Activated CD8-positive, alpha-beta T cell treated with anti-CD3 and anti-CD28 coated beads, Interleukin-2, amount 10 ng/mL, durations not matched to agents 7 days and 5 days (primary cell): ENCODE measurements around the gene AHRR. TPM values are rescaled to one million over a fixed set of nuclear protein-coding genes. Genes with fewer than 3 reads are reported as not detected.

Experiments
- ATAC-seq: fragments of 150-1000 bp; cut with Tn5 transposase; one replicate; pipeline ENCODE4 v1.10.0; 2021; ENCODE audit warnings: moderate library complexity
- CTCF ChIA-PET: fragments of 350-600 bp; sonication (Branson Sonifier 250); formaldehyde crosslinking; loops from one replicate; lab custom pipeline; 2021; ENCODE audit warnings: antibody characterized with exemption; lab: Charles Lee
- POLR2A ChIA-PET: fragments of 350-600 bp; sonication (Branson Sonifier 250); formaldehyde crosslinking; loops from one replicate; lab custom pipeline; 2021; ENCODE audit warnings: antibody characterized with exemption; lab: Charles Lee
- DNase-seq: peaks from one replicate; pipeline ENCODE4 v3.0.0-alpha.2; 2020
- H3K27ac Mint-ChIP-seq: one replicate; pipeline ENCODE4 v1.8.0; 2021; ENCODE audit warnings: mild to moderate bottlenecking, mixed read lengths
- H3K27me3 Mint-ChIP-seq: one replicate; pipeline ENCODE4 v1.8.0; 2021; ENCODE audit warnings: low read depth, mixed read lengths
- H3K36me3 Mint-ChIP-seq: one replicate; pipeline ENCODE4 v1.8.0; 2021; ENCODE audit warnings: low read depth, mixed read lengths
- H3K4me1 Mint-ChIP-seq: one replicate; pipeline ENCODE4 v1.8.0; 2021; ENCODE audit warnings: low read depth, mixed read lengths
- H3K4me3 Mint-ChIP-seq: one replicate; pipeline ENCODE4 v1.8.0; 2021; ENCODE audit warnings: mild to moderate bottlenecking, mixed read lengths
- H3K9me3 Mint-ChIP-seq: one replicate; pipeline ENCODE4 v1.8.0; 2022; ENCODE audit warnings: mixed read lengths; ENCODE audit not compliant: insufficient read depth
- total RNA-seq, 2 experiments: library from RNA; stranded (reverse); gene quantifications; one replicate each; pipeline ENCODE4 v1.2.3, GENCODE V29; 2021

Gene AHRR
- total RNA-seq, 2 experiments from 2014 or later = 56.1 to 57.2 TPM

GRCh38 chr5:464446-464842 lies 142.9 kb downstream of the AHRR start:
- ChIA-PET CTCF (interaction anchor here (0.9 kb wide), 1 partner anchor 18 kb away, joined by 4 read pairs; no protein-coding TSS in a partner anchor), POLR2A (interaction anchor here (1.1 kb wide), 1 partner anchor 18 kb away, joined by 3 read pairs; no protein-coding TSS in a partner anchor)
- ATAC-seq (no peak), DNase-seq (no peak)
- Mint-ChIP-seq H3K4me3 (peak overlapping the region; percentile 4), H3K27me3 (no peaks in the 10 kb centered on the region), H3K4me1 (peaks cover 33% of the 10 kb centered on the region), H3K36me3 (peaks cover 55% of the 10 kb centered on the region), H3K27ac (peak overlapping the region; percentile 84), H3K9me3 (no peaks in the 10 kb centered on the region)

DNA sequence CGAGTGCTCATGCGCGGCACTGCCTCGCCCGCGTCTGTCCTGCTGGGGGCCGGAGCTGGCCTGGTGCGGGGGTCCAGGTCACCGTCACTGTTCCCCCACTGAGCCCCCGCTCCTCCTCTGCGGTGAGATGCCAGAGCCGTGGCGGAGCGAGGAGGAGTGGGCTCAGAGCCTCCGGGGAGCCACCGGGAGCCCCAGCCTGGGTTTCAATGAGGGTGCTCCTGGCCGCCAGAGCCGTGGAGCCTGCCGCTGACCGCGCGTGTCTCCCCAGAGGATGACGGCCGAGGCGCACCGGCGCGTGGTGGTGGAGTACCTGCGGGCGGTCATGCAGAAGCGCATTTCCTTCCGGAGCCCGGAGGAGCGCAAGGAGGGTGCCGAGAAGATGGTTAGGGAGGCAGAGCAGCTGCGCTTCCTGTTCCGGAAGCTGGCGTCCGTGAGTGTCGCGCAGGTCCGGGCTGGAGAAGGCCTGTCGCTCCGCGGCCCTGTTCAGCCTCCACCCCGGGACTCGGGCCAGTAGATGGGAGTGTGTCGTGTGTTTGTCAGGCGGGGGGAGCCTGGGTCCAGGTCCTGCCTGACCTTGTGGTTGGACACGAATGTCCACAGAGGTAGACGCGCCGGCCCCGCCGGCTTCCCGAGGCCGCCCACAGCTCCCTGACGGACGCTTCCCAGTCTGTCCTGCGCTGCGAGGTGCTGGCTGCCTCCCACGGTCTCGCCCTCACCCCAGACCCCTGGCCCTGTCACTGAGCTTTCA lies 143.5 kb downstream of the AHRR start:
- H3K4me3 Mint-ChIP-seq = no peak overlapping the region
- ATAC-seq (no peak), DNase-seq (no peak)
- H3K27ac Mint-ChIP-seq = no peak overlapping the region
- ChIA-PET CTCF (no interaction called here), POLR2A (interaction anchor here (1.6 kb wide), 1 partner anchor 12 kb away, joined by 4 read pairs; no protein-coding TSS in a partner anchor)
- H3K4me1 Mint-ChIP-seq = peaks cover 27% of the 10 kb centered on the region
- H3K36me3 Mint-ChIP-seq = peaks cover 50% of the 10 kb centered on the region
- H3K9me3 Mint-ChIP-seq = no peaks in the 10 kb centered on the region
- no peaks in the 10 kb centered on the region for H3K27me3 Mint-ChIP-seq

DNA sequence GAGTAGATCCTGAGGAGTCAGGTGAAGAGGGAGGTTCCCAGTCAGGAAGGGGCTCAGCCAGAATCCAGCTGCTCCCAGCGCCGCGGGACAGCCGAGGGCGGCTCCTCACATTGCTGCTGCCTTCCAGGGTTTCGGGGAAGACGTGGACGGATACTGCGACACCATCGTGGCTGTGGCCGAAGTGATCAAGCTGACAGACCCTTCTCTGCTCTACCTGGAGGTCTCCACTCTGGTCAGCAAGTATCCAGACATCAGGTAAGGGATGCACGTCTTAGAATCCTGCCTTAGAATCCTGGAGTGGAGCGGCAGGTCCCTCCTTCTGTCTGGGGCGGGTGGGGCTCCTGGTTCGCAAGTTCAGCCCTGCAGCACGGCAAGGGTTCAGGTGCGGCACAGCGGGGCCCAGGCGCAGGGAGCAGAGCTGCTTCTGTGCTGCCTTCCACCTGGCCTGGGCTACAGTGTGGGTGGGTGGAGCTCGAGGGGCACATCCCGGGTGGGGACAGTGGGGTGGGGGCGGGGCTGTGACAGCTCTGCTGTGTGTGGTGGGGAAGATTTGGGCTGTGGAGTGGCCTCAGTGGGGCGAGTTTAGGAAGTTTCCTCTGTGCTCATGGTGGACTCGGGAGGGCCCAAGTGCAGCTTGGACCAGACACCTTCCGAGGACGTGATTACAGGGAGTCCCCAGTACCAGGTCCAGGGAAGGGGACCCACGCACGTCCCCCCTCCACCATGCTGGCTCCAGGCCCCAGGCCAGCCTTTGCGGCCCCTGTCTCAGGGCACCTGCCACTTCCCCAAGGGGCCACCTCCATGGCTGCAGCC lies 144.3 kb downstream of the AHRR start:
- H3K27ac Mint-ChIP-seq = no peak overlapping the region
- H3K9me3 Mint-ChIP-seq = no peaks in the 10 kb centered on the region
- H3K27me3 Mint-ChIP-seq = no peaks in the 10 kb centered on the region
- DNase-seq = no peak
- ChIA-PET CTCF (no interaction called here), POLR2A (interaction anchor here (1.6 kb wide), 1 partner anchor 13 kb away, joined by 4 read pairs; no protein-coding TSS in a partner anchor)
- H3K4me3 Mint-ChIP-seq = no peak overlapping the region
- H3K36me3 Mint-ChIP-seq = peaks cover 46% of the 10 kb centered on the region
- no peak for ATAC-seq
- peaks cover 28% of the 10 kb centered on the region for H3K4me1 Mint-ChIP-seq

DNA sequence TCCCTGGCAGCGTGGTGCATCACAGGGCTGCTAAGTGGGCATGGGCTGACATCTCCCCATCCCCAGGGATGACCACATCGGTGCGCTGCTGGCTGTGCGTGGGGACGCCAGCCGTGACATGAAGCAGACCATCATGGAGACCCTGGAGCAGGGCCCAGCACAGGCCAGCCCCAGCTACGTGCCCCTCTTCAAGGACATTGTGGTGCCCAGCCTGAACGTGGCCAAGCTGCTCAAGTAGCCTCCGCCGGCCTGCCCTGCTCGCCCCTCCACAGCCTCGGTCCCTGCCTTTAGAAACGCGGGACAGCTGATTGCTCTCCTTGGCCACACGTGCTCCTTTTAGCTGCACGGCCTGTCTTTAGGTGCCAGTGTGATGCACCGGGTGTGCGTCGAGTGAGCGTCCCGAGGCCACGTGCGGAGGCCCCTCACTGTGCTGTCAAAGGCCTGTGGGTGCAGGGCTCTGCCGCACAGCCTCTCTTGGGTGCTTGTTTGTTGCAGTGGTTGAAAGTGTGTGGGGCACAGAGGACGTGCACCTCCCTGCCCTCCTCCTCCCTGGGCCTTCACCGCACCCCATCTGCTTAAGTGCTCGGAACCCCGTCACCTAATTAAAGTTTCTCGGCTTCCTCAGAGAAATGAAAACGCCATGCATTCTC lies 145.3 kb downstream of the AHRR start:
- ChIA-PET CTCF (no interaction called here), POLR2A (interaction anchor here (1.6 kb wide), 1 partner anchor 14 kb away, joined by 4 read pairs; no protein-coding TSS in a partner anchor)
- ATAC-seq (no peak), DNase-seq (no peak)
- Mint-ChIP-seq H3K9me3 (no peaks in the 10 kb centered on the region), H3K27me3 (no peaks in the 10 kb centered on the region), H3K4me3 (no peak overlapping the region), H3K4me1 (peaks cover 35% of the 10 kb centered on the region), H3K36me3 (peaks cover 48% of the 10 kb centered on the region), H3K27ac (no peak overlapping the region)

DNA sequence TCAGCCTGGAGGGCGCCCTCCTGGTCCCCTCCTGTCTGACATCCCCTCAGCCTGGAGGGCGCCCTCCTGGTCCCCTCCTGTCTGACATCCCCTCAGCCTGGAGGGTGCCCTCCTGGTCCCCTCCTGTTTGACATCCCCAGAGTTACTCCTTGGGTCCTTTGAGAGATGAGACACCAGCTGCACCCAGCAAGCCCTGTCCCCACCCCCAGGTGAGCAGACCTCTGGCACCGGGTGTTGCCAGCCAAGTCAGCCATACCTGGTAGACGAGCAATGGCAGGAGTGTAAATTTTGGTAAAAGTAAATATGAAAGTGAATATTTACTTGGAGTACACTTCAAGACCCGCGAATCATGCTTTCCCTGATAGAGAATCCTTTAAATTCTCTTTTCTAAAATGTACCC lies 146.9 kb downstream of the AHRR start:
- Mint-ChIP-seq H3K4me3 (no peak overlapping the region), H3K27me3 (no peaks in the 10 kb centered on the region), H3K27ac (no peak overlapping the region), H3K36me3 (peaks cover 35% of the 10 kb centered on the region), H3K4me1 (peaks cover 28% of the 10 kb centered on the region), H3K9me3 (no peaks in the 10 kb centered on the region)
- no peak for ATAC-seq
- ChIA-PET POLR2A (no interaction called here), CTCF (no interaction called here)
- DNase-seq = no peak

DNA sequence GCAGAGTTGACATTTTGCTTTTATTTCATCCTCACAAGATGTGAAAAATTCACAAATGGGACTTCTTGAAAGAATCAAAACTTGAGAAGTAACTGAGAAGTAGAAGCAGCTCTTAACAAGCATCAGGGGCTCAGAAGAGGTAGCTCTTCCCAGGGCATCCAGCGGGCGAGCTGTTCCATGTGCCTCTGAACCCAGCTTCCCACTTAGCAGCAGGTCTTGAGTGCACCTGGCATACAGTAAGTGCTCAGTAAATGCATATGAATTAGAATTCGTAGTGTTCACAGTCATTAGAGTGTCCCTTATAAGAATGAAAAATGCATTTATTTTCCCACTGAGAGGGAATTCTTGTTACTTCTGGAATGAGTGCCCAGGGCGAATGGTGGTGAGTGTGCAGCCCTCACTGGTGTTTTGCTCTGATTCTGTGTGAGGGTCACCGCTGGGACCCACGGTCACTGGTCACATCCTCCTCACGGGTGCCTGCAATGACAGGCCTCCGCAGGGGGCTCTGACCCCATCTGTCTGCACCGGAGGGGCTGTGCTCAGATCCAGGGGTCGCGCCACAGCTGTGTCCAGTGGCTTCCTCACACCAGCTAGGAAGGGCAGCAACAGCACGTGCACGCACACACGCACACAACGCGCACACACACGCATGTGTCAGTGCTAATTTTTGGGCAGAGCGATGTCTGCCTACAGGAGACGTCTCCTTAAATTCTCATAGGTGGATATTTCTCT lies 148.4 kb downstream of the AHRR start:
- no peak for ATAC-seq
- H3K4me1 Mint-ChIP-seq = peaks cover 19% of the 10 kb centered on the region
- POLR2A ChIA-PET = no interaction called here
- DNase-seq = no peak
- no peaks in the 10 kb centered on the region for H3K9me3 Mint-ChIP-seq
- H3K4me3 Mint-ChIP-seq = no peak overlapping the region
- H3K27ac Mint-ChIP-seq = no peak overlapping the region
- peaks cover 25% of the 10 kb centered on the region for H3K36me3 Mint-ChIP-seq
- peaks cover 2% of the 10 kb centered on the region for H3K27me3 Mint-ChIP-seq
- CTCF ChIA-PET = interaction anchor here (0.9 kb wide), 1 partner anchor 24 kb away, joined by 4 read pairs; no protein-coding TSS in a partner anchor

DNA sequence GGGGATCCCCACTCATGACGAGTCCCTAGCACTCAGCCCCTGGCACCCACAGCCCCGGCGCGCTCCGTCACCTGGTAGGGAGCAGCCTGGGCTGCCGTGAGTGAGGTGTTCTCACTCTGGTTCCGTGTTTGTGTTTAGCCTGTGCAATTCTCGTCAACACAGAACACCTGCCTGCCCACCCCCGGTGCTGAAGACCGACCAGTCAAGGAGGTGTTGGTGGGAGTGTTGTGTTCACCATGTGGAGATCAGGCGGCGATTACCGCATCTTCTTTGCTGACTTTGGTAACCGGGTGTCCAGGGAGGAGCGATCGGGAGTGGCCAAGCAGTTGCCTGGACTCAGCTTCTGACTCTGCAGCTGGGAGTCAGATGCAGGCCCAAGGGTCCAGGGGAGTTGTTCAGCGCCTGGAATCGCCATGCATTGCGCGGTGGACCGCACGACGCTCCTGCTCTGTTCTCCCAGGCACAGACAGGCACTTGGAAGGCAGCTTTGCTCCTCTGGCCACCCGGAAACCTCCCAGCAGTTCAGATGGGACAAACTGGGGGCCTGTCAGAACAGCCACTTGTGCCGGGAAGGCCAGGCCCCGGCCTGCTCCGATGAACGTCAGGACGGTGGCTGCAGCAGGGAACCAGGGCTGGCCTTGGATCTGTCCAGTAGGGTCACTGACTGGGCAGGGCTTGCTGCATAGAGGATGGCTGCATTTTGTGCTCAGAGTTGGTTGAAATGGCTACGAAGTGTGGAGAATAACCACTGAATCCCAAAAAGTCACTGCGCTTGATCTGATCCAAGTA lies 149.6 kb downstream of the AHRR start:
- H3K36me3 Mint-ChIP-seq = peaks cover 21% of the 10 kb centered on the region
- POLR2A ChIA-PET = interaction anchor here (1.0 to 1.4 kb wide), 3 partner anchors 13 to 25 kb away, joined by 3 to 5 read pairs (median 5); no protein-coding TSS in a partner anchor
- H3K4me1 Mint-ChIP-seq = peaks cover 20% of the 10 kb centered on the region
- peaks cover 5% of the 10 kb centered on the region for H3K27me3 Mint-ChIP-seq
- CTCF ChIA-PET = interaction anchor here (1.0 to 4.2 kb wide), 2 partner anchors 25 to 148 kb away, joined by 3 to 29 read pairs; no protein-coding TSS in a partner anchor
- no peaks in the 10 kb centered on the region for H3K9me3 Mint-ChIP-seq
- H3K4me3 Mint-ChIP-seq = peak overlapping the region; percentile 71
- ATAC-seq (no peak), DNase-seq (no peak)
- peak overlapping the region; percentile 75 for H3K27ac Mint-ChIP-seq

DNA sequence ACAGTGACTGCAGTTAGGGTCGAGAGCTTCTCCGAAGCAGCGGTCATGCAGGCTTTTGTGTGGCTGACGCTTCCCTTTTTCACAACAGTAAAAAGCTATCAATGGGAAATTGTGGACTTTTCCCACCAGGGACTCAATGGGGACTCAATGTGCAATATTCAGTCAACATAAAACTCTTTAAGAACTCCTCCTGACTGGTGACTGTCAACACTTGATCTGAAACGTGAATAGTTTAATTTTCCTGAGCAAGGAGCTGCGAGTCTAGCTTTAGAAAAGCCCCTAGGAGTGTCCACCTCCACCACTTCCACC lies 150.2 kb downstream of the AHRR start:
- no peak for ATAC-seq
- H3K27me3 Mint-ChIP-seq = peaks cover 5% of the 10 kb centered on the region
- DNase-seq = no peak
- ChIA-PET CTCF (interaction anchor here (1.0 to 4.2 kb wide), 2 partner anchors 26 to 149 kb away, joined by 3 to 29 read pairs; no protein-coding TSS in a partner anchor), POLR2A (interaction anchor here (0.7 to 1.5 kb wide), 5 partner anchors 14 to 197 kb away, joined by 3 to 5 read pairs (median 4); no protein-coding TSS in a partner anchor)
- peak overlapping the region; percentile 71 for H3K4me3 Mint-ChIP-seq
- H3K4me1 Mint-ChIP-seq = peaks cover 20% of the 10 kb centered on the region
- H3K9me3 Mint-ChIP-seq = no peaks in the 10 kb centered on the region
- peak overlapping the region; percentile 75 for H3K27ac Mint-ChIP-seq
- H3K36me3 Mint-ChIP-seq = peaks cover 18% of the 10 kb centered on the region

- peaks cover 5% of the 10 kb centered on the region for H3K27me3 Mint-ChIP-seq
- peaks cover 16% of the 10 kb centered on the region for H3K36me3 Mint-ChIP-seq
- ChIA-PET POLR2A (interaction anchor here (0.7 to 1.5 kb wide), 5 partner anchors 14 to 197 kb away, joined by 3 to 5 read pairs (median 4); no protein-coding TSS in a partner anchor), CTCF (interaction anchor here (1.0 to 4.2 kb wide), 2 partner anchors 26 to 149 kb away, joined by 3 to 29 read pairs; no protein-coding TSS in a partner anchor)
- ATAC-seq (peak; percentile 17), DNase-seq (peak; percentile 35)
- peak overlapping the region; percentile 71 for H3K4me3 Mint-ChIP-seq
- H3K9me3 Mint-ChIP-seq = no peaks in the 10 kb centered on the region
- H3K4me1 Mint-ChIP-seq = peaks cover 20% of the 10 kb centered on the region
- H3K27ac Mint-ChIP-seq = peak overlapping the region; percentile 75
These were observed 150.7 kb downstream of the AHRR start for GRCh38 chr5:472076-472655.
